Forelimb muscle (tissue), 1 donor: ENCODE measurements around the gene PDYN. TPM values are rescaled to one million over a fixed set of nuclear protein-coding genes. Genes with fewer than 3 reads are reported as not detected.

Source experiments
- DNase-seq: peaks from one replicate; pipeline ENCODE4 v3.0.0-alpha.2; 2013; ENCODE audit warnings: low read depth
- polyA plus RNA-seq: library from polyadenylated mRNA; unstranded; fragments of 120-200 nt; gene quantifications from one replicate; pipeline ENCODE4 v1.2.1, GENCODE V29; 2013; ENCODE audit not compliant: insufficient read length

The PDYN gene
- polyA plus RNA-seq, 1 donor = not detected

GRCh38 chr20:1995531-1996310, 1.9 kb upstream of the PDYN start:
- no peak for DNase-seq

DNA sequence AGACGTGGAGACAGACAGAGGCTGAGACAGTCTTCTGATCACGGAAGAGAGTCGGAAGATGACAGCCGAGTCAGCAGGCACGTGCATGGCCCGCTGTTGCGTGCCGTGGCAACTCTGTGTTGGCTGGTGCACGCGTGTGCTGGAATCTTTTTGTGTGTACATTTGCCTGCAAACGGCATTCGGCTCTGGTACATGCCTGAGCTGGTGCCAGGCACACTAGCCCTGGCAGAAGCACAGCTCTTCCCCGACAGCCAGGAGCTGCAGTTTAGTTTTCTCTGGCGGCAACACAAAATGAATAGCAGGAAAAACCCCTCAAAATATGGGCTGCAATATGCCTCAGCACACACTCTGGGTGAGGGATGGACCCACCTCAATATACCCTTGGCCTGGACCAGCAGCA, 769 bp upstream of the PDYN start:
- no peak for DNase-seq

DNA sequence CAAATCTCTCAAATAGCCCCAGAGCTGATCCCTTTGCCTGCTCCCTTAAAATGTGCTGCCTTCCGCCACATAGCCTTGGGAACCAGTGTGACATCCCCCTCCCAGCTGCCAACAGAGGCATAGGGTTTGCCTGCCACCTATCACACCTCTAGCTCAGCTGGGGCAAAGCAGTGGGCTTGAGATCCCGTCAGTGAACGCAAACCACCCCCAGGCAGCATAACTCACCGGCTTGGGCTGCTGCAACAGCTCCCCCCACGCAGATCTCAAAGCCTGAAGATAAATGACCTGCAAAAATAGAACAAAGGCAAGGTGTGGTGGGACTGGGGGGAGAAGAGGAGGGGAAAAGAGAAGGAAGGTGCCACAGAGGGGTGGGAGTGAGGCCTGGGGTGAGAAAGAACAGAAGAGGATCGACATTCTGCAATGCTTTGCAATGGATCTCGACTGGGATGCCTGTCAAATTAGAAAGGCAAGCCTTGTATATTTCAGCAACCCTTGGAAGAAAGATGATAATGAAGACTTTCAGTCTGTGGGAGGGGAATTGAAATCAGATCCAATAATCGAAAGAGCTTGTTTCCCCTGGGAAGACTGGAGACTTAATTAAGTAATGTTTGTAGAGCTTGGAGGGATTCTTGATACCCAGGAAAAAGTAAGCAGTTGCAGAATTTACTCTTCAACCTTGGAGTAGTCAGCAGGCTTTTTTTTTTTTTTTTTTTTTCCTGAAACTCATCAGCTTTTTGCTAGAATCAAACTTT, 1.3 kb downstream of the PDYN start:
- DNase-seq = no peak

- no peak for DNase-seq
Measured at GRCh38 chr20:1987826-1988225, 6.0 kb downstream of the PDYN start.

- no peak for DNase-seq
Measured at GRCh38 chr20:1983301-1983700, 10.6 kb downstream of the PDYN start.

- DNase-seq = no peak
Measured at GRCh38 chr20:1982686-1983085, 11.2 kb downstream of the PDYN start.

- no peak for DNase-seq
Measured at GRCh38 chr20:1979106-1979778, 14.6 kb downstream of the PDYN start.

DNA sequence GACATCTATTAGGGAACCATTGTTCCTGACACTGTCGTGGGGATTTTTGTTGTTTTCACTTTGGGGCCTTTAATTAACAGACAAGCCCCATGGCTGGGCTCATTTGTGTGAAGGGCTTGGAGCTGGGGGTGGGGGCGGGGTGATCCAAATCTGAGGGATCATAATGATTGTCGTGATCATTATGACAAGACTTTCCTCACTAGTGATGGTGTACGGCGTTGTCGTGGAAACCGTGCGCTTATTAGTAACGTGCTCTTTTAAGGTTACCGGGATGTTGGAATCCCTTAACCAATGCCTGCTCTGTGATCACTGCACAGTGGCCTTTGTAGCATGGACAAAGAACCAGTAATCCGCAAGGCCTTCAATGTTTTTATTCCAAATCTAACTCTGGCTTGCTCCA, 18.6 kb downstream of the PDYN start:
- no peak for DNase-seq

GRCh38 chr20:1973601-1974440, 20.0 kb downstream of the PDYN start:
- DNase-seq = no peak

GRCh38 chr20:1971893-1972586, 21.8 kb downstream of the PDYN start:
- DNase-seq = no peak

DNA sequence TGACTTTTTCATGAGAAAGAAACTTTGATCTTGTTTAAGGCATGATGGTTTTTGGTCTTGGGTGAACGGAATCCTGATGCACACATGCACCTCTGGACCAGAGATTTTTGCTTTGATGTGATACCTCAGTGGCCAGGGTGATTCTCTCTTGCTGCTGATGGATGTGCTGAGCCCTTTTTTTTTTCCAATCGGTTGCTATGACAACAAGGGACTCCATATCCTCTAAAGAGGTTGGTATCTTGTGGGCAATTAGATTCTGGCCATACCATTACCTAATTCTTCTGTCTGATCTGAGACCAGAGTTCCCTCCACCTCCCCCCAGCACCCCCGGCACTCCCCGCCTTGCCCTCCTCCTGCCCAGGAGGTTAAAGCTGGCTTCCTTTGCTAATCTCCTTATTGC, 24.9 kb downstream of the PDYN start:
- DNase-seq = no peak

- DNase-seq = no peak
Measured at GRCh38 chr20:1965520-1966351, 28.1 kb downstream of the PDYN start.

- DNase-seq = no peak
Measured at GRCh38 chr20:1964659-1965405, 29.0 kb downstream of the PDYN start.

GRCh38 chr20:1964061-1964460, 29.8 kb downstream of the PDYN start:
- DNase-seq = no peak

DNA sequence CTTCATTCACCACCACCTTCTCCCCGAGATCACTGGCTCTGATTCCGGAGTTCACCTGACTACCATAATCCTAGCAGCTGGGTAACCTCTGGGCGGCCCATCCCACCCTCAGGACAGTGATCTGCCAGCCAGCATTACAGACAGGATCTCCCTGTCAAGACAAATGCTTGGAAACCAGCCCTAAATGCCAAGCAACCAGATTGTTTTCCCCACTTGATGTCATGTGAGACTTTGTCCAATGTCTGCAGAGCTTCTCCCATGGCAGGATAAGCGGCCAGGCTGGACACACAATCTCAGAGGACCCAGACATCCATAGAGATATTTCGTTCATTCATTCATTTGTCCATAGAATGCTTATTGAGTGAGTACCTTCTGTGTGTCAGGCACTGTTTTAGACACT, 32.5 kb downstream of the PDYN start:
- no peak for DNase-seq

DNA sequence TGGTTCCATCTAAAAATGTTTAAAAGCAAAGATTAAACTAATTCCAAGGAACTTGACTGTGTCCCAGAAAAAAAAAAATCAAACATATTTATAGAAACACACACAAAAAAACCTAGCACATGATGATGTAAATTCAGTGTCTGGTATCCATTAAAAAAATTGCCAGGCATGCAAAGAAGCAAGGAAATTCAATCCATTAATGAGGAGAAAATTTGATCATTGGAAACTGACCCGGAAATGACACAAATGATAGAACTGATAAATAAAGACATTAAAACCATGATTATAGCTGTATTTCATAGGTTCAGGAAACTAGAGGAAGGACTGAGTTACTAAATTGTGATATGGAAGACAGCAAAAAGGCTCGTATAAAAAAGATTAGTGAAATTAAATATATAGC, 34.7 kb downstream of the PDYN start:
- no peak for DNase-seq

- DNase-seq = no peak
Measured at GRCh38 chr20:1958426-1958825, 35.4 kb downstream of the PDYN start.

GRCh38 chr20:1955217-1955616, 38.6 kb downstream of the PDYN start:
- no peak for DNase-seq

DNA sequence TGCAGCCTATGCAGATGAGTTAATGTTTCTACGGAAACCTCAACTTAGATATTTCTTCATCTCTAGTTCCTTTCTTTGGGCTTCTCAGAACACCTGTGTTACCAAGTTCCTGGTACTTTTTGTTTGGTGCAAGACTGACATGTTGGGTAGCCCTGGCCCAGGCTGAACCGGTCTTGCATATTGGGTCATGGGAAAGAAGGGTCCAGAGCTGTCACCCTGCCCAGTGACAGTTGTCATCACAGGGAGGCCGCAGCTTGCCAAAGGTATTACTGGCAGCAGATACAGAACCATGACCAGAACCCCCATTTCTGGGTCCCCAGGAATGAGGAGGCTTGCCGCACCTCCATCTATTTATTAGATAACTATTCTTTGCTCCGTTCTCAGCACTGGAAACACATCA, 40.2 kb downstream of the PDYN start:
- no peak for DNase-seq
